Mammary epithelial cell (primary cell): ENCODE results near the gene MARCHF2.

Experiments
- CTCF ChIP-seq, 2 donors: IDR thresholded peaks in 1 of 2; conservative IDR thresholded peaks in 1 of 2; 2 replicates each; pipeline ENCODE4 v1.5.1; 2011 to 2012; ENCODE audit warnings: inconsistent platforms in 2 of 2, low read length in 2 of 2, mild to moderate bottlenecking in 2 of 2, control low read depth in 1 of 2, low read depth in 1 of 2; ENCODE audit not compliant: insufficient read depth in 1 of 2; ENCODE audit errors: extremely low read depth in 1 of 2
- EZH2 ChIP-seq: IDR thresholded peaks from 2 replicates; pipeline ENCODE4 v1.6.1; 2012; ENCODE audit warnings: low read length, inconsistent platforms, borderline replicate concordance

- TF ChIP-seq CTCF (conservative IDR thresholded peaks at IDR 0.05 in 1 of 2, IDR thresholded peaks at IDR 0.05 in 1 of 2; ENCODE audit: extremely low read depth in 1 of 2, insufficient read depth in 1 of 2, low read depth in 1 of 2, low read length in 2 of 2) (no peak), EZH2 (no peak)
Observed at GRCh38 chr19:8458380-8458779, 45.3 kb downstream of the MARCHF2 start.
